Measurements from ENCODE around the gene CFTR. TPM values are rescaled to one million over a fixed set of nuclear protein-coding genes. Genes with fewer than 3 reads are reported as not detected.

CFTR gene
- total RNA-seq, 1 donor from 2014 or later = 11.0 TPM

GRCh38 chr7:117685795-117686194, 206.0 kb downstream of the CFTR start:
- peaks cover 12% of the 10 kb centered on the region for H3K9me3 Mint-ChIP-seq
- H3K36me3 Mint-ChIP-seq = no peaks in the 10 kb centered on the region
- TF ChIP-seq, protein P1, sequence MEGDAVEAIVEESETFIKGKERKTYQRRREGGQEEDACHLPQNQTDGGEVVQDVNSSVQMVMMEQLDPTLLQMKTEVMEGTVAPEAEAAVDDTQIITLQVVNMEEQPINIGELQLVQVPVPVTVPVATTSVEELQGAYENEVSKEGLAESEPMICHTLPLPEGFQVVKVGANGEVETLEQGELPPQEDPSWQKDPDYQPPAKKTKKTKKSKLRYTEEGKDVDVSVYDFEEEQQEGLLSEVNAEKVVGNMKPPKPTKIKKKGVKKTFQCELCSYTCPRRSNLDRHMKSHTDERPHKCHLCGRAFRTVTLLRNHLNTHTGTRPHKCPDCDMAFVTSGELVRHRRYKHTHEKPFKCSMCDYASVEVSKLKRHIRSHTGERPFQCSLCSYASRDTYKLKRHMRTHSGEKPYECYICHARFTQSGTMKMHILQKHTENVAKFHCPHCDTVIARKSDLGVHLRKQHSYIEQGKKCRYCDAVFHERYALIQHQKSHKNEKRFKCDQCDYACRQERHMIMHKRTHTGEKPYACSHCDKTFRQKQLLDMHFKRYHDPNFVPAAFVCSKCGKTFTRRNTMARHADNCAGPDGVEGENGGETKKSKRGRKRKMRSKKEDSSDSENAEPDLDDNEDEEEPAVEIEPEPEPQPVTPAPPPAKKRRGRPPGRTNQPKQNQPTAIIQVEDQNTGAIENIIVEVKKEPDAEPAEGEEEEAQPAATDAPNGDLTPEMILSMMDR (conservative IDR thresholded peaks at IDR 0.05) = no peak
- no peak overlapping the region for H3K4me3 Mint-ChIP-seq
- DNase-seq (ENCODE audit: extremely low spot score, unreplicated experiment) = no peak
- peaks cover 16% of the 10 kb centered on the region for H3K4me1 Mint-ChIP-seq (ENCODE audit: unreplicated experiment)
- no peak overlapping the region for H3K27ac Mint-ChIP-seq
- H3K27me3 Mint-ChIP-seq = no peaks in the 10 kb centered on the region

GRCh38 chr7:117686311-117686935, 206.6 kb downstream of the CFTR start:
- TF ChIP-seq, protein P1 (conservative IDR thresholded peaks at IDR 0.05) = no peak
- peaks cover 16% of the 10 kb centered on the region for H3K4me1 Mint-ChIP-seq (ENCODE audit: unreplicated experiment)
- no peak for DNase-seq (ENCODE audit: extremely low spot score, unreplicated experiment)

GRCh38 chr7:117688126-117688525, 208.3 kb downstream of the CFTR start:
- H3K9me3 Mint-ChIP-seq = peaks cover 16% of the 10 kb centered on the region
- no peak overlapping the region for H3K27ac Mint-ChIP-seq
- H3K4me3 Mint-ChIP-seq = no peak overlapping the region
- H3K4me1 Mint-ChIP-seq (ENCODE audit: unreplicated experiment) = peaks cover 16% of the 10 kb centered on the region
- H3K27me3 Mint-ChIP-seq = no peaks in the 10 kb centered on the region
- TF ChIP-seq, protein P1 (conservative IDR thresholded peaks at IDR 0.05) = no peak
- H3K36me3 Mint-ChIP-seq = no peaks in the 10 kb centered on the region
- no peak for DNase-seq (ENCODE audit: extremely low spot score, unreplicated experiment)

More at GRCh38 chr7:117686311-117686935, 206.6 kb downstream of the CFTR start:
- Mint-ChIP-seq H3K9me3 (peaks cover 12% of the 10 kb centered on the region), H3K36me3 (no peaks in the 10 kb centered on the region), H3K27me3 (no peaks in the 10 kb centered on the region), H3K27ac (no peak overlapping the region), H3K4me3 (no peak overlapping the region)

DNA sequence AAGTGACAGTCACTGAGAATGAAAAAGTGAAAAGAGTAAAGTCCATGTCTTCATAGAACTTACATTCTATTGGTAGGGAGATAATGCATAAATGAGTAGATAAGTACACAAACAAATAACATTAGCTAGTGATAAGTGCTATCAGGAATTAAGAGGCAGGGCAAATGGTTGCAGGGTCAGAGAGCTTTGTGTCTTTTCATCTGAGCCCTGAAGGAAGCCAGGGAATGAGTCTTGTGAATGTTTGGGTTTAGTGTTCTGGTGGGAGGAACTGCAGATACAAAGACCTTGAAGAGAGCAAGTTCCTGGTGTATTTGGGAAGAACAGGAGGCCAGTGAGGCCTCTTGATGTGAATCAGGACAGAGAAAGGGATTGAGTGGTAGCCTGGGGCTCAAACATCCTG, 209.6 kb downstream of the CFTR start:
- DNase-seq (ENCODE audit: extremely low spot score, unreplicated experiment) = no peak
- no peaks in the 10 kb centered on the region for H3K36me3 Mint-ChIP-seq
- peaks cover 8% of the 10 kb centered on the region for H3K4me1 Mint-ChIP-seq (ENCODE audit: unreplicated experiment)
- H3K27ac Mint-ChIP-seq = peak overlapping the region; percentile 6
- TF ChIP-seq, protein P1 (conservative IDR thresholded peaks at IDR 0.05) = no peak
- H3K9me3 Mint-ChIP-seq = peaks cover 16% of the 10 kb centered on the region
- no peaks in the 10 kb centered on the region for H3K27me3 Mint-ChIP-seq
- H3K4me3 Mint-ChIP-seq = no peak overlapping the region

DNA sequence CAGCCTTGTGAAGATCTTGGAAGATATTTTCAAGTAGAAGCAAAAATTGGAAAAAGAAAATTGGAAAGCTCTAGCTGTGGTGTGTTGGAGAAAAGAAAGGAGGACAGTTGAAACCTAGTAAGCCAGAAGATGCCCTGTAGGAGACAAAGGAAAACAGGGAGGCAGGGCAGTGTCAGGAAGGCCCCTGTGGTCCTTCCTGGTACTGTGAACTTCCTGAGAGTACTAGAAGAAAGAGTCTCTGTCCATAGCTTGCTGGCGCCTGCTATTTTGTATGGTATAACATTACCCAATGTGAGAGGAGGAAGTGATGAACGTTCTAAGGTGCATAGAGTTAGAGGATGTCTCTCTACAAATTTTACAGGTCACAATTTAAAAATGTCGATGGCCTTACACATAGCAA, 210.3 kb downstream of the CFTR start:
- Mint-ChIP-seq H3K4me3 (no peak overlapping the region), H3K4me1 (ENCODE audit: unreplicated experiment) (peaks cover 8% of the 10 kb centered on the region), H3K9me3 (peaks cover 16% of the 10 kb centered on the region), H3K36me3 (no peaks in the 10 kb centered on the region), H3K27me3 (peaks cover 1% of the 10 kb centered on the region), H3K27ac (no peak overlapping the region)
- TF ChIP-seq, protein P1 (conservative IDR thresholded peaks at IDR 0.05) = no peak
- DNase-seq (ENCODE audit: extremely low spot score, unreplicated experiment) = no peak
